Kidney tubule cell (primary cell): ENCODE results near the gene PYGB.
"Not testable (repeated sequence)": the region's sequence is repeated elsewhere in the genome, so short reads cannot be mapped to it uniquely, and the experiment has no call there.

ENCODE experiments used
- DNase-seq: peaks from one replicate; pipeline ENCODE4 v3.0.0-alpha.2; 2018; ENCODE audit warnings: low spot score

The PYGB gene

DNA sequence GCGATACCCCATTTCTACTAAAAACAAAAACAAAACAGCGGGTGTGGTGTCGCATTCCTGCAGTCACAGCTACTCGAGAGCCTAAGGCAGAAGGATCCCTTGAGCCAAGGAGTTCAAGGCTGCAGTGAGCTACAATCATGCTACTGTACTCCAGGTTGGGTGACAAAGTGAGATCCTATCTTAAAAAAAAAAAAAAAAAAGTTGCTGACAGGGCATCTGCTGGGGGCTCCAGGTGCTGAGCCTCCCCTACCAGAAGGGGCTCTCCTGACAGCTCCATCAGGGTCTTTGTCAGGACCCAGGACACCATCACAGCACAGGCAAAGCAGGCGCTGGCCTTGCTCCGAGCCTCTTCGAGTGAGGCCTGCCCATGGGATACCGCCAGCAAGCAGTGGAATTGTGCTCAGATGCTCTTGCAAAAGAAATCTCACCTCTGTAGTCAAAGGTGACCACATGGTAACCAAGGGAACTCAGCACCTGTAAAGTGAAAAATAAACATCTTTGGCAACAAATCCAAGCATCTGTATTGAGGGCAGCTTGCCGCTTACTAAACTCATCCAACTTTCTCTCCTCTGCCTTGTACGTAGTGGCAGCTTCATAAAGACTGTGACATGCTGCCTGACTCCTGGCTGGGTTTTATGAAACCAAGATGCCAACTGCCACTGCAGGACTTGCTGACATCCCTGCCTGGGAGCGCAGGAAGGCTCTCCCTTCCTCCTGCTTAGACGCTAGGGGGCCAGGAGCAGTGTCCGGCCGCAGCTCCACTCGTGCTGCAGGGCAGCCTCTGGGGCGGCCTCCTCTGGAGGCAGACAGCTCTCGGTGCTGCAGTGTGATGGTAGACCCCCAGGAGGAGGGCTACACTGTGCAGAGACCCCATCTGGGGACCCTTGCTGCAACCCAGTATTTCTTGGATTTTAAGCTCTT is 66.9 kb downstream of the PYGB start:
- DNase-seq: no peak

DNA sequence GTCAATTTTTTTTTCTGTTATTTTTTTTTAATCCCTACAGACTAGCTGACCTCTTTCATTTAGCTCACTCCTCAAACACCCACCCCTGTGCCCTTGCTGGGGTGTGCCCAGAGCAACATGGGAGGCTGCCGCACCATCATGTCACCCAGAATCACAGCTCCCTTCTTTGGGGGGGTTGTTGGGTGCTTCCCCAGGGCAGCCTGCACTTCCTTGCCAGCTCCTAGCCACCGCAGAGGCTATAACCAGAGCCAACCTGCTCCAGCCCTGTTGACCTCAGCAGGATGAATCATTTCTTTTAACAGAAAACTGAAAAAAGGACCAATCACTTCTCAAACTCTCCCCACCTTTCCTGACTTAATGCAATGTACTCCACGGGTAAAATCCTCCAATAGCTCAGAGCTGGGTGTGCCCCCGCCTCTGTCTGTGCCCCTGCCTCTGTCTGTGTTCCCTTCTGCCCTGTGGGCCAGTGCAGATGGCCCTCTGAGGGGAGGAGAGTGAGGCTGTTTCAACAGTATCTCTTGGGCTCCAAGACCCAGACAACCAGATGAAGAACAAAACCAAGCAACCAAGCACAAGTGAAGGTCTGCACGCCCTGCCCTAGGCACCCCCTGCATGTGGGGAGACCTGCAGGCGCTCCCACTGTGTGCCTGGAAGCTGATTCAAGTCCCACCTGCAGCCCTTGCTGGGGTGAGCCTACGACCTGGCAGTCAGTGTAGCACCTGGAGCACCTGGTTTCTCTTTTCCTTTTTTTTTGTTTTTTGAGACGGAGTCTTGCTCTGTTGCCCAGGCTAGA is 67.7 kb downstream of the PYGB start:
- DNase-seq: peak; percentile 82

DNA sequence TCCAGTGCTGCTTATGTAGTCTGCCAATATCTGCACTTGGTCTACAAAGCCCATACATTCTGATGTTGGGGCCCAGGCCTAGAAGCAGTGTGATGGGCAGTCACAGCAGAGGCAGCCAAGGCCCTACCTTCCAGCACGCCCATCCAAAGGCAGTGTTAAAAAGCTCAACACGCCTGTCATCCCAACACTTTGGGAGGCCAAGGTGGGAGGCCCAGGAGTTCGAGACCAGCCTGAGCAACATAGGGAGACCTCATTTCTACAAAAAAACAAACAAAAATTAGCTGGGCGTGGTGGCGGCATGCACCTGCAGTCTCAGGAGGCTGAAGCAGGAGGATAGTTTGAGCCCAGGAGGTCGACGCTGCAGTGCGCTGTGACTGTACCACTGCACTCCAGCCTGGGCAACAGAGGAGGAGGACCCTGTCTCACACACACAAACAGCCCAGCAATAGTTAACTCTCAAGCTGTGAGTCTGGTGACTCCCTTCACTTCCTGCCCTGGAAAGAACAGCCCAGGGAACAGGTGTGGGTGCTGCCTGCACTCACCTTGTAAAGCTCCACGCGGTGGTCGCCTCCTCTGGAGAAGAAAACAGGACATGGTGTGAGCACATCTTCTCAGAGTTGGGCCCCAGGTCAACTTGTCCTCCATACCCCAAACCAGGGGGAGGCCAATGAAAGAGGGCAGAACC is 68.8 kb downstream of the PYGB start:
- no peak for DNase-seq

DNA sequence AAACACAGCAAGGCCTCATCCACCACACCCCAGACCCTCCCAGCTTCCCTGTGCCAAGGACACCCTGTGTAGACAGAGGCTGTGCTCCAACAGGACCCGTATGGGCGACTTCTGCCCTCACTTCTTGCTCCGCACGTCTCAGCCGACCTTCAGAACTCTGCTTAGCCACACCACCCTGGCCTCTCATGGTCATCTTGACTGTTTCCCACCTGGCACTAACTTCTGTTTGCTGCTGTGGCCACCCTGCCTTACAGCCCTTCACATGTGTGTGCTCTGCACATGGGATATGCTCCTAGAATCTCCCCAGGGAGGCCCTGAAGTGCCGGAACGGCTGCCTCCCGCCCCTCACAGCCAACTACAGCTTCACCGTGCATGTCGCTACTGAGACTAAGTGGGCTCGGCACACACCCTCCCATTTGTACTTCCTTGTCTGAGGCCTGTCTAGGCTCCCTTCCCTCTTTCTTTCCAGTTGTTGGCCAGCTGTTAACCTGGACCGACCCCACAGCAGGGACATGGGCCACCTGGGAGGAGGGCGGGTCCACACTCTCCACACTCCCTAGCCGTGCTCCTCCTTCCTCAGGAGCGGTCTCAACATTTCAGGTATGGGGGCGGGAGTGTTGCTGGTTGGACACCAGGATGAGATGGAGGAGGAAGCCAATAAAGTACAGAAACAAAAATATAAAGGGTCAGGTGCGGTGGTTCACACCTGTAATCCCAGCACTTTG is 69.6 kb downstream of the PYGB start:
- no peak for DNase-seq

DNA sequence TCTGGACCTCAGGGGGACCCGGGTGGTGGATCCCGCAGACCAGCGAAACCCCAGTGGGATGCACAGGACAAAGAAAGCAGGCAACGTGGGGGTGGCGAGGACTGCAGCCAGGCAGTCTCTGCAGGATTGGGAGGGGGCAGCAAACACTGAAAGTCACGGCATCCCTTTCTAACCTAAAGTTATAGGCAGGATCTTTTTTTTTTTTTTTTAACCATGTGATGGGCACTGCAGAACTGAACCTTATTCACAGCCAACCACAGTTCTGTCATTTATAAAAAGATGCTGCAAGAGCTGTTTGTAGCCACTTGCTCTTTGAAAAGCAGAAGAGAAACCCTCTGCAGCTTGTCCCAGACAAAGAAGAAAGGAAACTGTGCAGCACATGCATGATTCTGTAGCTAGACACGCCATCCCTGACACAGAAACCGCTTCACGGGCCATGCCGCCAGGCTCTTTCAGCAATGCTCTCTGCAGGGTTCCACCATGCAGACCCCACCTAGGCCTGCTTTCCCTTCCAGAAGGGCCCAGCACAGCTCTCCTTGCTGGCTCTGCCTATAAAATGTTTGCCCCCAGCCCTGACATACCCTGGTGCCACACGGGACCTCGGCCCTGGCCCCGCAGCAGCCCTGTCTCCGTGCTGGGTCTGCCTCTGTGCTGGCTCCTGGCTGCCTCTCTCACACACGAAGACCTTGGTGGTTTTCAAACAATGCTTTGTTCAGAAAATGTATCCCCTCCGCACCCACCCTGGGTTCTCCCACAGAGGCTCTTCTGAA is 70.8 kb downstream of the PYGB start:
- no peak for DNase-seq

DNA sequence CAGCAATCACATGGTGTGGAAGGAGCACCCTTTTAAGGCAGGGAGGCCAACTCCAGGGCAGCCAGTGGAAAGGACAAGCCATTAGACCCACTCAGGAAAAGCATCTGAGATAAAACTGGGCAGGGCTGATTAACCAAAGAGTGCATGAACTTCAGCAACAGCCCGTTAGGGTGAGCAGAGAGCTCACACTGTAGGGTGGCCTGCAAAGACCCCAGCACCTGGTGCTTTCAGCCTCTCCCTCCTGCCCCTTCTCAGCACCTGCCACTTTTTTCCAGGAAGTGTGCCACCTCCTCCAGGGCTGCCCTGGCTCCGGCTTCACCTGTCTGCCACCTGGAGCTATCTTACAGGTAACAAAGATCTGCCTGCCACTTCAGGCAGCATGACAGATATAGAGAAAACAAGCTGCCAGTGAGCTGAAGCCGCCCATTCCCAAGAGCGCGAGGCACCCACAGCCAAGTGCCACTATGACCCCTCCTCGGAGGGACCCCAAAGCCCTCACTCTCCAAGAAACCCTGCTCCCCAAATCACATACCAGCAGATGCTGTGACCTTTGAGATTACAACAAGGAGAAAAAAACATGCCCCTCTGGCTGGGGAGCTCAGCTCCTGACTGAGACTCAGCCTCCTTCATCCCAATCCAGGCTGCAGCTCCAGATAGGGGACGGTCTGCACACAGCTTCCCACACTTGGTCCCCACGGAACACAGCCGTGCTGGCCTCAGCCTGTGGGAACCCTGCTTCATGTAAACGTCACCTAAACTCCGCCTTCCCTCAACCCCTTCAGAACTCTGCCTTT is 71.6 kb downstream of the PYGB start:
- DNase-seq: no peak

DNA sequence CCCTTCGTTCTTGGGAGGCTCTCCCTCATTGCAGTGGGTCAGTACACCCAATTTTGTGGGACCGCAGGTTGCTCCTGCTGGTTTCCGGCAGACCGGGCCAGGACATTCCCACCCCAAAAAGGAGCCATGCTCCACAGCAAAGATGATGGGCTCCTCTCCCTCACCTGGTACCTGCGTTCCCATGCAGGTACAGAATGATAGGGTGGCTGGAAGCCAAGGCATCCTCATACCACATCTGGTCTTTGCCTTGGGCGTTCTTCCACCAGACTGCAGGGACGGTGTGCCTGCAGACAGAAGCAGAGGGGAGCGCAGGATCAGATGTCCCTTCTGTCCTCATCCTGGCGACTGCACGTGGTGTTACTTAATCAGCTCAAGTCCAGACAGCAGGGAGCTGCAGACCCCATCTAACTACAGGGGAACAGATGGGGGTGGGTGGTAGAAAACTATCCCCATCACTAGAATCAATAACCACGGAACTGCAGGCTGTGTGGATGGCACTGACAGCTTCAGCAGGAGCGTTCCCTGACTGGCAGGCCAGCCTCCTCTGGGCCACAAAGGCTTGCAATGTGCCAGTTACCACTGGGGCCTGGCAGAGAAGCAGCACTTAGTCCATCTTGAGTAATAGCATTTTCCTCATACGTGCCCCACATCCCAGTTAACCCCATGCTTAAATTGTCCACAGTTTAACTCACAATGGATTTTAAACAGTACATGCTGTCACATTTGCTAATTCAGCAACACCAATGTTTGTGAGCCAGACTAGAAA is 72.3 kb downstream of the PYGB start:
- no peak for DNase-seq

DNA sequence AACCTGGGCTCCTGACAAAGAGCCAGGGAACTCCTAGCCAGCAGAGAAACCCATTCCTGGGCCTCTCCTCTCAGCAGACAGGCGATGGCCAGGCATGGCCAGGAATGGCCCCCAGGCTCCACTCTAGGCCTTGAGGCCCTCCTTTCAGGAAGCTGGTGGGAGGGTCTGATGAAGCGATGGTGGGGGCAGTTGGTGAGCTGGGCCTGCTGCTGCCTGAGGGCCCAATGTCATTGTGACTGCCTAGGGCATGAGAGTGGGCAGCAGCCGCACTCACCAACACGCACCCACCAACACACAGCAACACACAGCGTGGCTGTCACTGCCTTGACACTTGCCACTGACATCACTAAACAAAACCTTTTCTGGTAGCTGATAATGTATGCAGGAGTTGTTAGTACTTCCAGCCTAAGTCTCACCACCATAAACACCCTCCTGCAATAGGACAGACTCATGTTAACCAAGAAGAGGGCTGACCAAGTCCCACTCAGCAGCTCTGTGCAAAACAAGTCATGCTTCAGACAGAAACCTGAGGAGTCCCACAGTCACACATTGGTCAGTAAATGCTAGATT is 73.5 kb downstream of the PYGB start:
- no peak for DNase-seq

DNA sequence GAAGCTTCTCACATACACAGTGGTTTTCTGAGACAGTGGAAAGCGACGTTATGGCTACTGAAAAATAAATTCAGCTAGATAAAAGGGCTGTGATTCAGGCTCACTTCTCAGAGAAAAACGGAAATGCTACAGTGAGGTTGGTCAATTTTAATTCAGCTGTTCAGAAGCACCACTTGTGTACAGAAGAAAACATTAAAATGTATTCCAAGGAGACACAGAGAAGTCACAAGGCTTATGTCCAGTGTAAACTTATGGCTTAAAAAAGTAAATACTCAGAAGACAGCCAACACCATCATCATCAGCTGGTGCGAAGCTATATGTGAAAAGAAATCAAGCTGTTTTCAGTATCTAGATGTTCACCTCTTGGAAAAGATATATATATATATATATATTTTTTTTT is 74.1 kb downstream of the PYGB start:
- DNase-seq: no peak

DNA sequence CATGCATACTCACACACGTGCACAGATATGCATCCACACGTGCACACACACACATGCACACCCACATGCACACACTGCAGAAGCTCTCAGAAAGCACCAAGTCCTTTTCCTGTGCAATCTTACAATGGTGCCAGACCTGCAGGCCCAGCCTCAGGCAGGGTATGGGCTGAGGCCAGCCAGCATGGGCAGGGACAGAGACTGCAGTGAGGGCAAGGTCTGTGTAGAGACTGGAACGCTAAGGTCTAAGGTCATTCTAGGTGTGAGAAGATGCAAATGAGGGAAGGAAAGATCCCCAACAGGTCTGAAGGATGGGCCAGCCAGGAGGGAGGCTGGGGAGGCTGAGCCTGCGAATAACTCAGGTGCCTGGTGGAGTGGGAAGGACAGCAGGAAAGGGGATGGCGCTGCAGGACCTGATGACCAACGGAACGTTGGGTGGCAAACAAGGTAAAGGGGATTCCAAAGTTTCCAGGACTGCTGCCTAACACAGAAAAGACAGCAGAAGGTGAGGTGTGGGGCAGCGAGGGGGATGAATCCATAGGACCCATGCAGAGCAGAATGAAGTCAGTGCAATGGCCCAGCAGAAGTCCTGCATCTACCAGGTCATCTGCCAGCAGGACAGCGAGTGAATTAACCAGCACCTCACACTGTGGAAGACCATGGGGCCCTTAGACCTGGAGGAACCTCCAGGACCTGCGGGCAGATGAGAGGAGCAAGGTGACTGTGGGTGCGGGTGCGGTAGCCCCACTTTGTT is 75.8 kb downstream of the PYGB start:
- DNase-seq: no peak

DNA sequence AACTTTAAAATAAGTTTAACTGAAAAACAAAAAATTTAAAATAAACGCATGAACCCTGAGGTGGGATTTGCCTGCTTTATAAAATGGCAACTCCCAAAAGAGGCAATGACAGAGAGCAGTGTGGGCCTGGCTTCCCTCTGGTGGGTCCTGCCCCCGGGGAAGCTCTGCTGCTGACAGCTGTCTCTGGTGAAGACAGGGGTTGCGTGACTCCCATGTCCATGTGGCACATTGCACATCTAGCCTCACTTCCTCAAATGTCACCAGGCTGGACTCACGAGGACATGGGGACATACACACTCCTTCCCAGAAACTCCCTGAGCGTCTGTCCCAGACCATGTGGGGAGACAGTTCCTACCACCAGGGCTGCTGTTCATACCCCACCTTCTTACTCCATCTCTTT is 76.5 kb downstream of the PYGB start:
- DNase-seq: no peak

DNA sequence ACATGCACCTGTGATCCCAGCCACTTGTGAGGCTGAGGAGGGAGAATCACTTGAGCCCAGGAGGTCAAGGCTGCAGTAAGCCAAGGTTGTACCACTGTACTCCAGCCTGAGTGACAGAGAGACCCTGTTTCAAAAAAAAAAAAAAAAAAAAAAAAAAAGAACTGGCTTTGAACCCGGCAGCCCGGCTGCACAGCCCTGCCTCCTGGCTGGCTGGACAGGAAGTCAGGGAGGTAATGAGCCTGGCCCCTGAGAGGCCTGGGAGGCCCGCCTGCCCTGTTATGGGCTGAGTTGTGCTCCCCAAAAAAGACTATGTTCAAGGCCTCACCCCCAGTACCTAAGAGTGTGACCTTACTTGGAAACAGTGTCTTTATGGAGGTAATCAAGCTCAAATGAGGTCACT is 77.2 kb downstream of the PYGB start:
- DNase-seq: no peak

DNA sequence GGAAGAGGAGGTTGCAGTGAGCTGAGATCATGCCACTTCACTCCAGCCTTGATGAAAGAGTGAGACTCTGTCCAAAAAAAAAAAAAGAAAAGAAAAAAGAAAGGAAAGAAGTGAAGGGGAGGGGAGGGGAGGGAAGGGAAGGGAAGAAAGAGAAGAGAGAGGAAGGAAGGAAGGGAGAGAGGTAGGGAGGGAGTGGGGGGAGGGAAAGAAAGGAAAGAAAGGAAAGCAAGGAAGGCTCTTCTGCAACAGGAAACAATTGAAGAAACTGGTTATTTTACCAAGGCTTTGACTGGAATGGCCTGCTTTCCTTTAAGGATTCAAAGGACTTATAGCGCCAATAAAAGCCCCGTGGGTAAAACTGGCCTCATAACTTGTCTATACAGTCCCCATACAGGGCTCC is 78.1 kb downstream of the PYGB start:
- no peak for DNase-seq

DNA sequence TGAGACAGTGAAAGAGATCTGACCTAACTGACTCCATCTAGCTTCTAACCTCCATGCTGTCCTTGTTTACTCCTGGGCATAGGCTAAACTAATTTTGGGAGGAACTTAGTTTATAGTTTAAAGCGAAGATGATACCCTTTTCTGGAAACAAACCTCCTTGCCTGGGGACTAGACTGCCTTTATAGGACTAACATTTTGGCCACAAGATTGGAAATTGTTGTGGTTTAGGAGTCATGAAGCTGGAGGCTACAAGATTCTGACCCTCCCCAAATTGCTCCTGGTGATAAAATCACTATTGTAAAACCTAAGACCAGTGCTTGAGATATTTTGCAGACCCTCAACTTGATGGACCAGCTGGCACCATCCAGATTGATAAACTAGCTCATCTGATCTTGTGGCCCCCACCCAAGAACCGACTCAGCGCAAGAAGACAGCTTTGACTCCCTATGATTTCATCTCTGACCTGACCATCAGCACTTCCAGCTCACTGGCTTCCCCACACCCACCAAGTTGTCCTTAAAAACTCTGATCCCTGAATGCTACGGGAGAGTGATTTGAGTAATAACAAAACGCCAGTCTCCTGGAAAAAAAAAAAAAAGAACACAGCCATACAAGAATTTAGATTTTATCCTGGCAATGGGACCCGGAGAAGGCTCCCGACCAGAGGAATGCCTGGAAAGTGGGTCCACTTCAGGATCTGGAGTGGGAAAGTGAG is 79.8 kb downstream of the PYGB start:
- peak; percentile 57 for DNase-seq

DNA sequence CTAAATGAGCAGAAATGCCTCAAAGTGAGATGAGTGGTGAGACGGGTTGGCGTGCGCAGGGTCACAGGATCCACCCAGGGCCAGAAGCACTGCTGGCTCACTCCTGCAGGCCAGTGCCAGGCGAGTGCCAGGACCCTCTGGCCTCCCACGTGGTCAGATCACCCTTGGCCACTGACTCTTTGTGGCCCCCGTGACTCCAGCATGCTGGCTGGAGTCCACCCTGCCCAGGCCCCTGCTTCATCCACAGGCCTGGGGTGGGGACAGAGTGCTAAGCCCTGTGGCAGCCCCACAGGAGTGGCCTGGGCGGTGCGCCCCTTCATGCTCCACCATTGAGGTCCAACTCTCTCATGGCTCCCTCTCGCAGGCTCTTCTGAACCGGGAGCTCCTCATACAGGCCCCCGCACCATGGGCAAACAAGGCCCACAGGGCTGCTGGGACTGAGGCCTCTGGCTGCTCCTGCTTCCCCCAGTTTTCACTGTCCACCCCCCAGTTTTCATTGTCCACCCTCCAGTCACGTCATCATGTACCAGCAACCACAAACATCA is 81.1 kb downstream of the PYGB start:
- DNase-seq: no peak

DNA sequence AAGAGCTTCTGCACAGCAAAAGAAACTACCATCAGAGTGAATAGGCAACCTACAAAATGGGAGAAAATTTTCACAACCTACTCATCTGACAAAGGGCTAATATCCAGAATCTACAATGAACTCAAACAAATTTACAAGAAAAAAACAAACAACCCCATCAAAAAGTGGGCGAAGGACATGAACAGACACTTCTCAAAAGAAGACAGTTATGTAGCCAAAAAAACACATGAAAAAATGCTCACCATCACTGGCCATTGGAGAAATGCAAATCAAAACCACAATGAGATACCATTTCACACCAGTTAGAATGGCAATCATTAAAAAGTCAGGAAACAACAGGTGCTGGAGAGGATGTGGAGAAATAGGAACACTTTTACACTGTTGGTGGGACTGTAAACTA is 87.1 kb downstream of the PYGB start:
- DNase-seq: not testable (repeated sequence)

DNA sequence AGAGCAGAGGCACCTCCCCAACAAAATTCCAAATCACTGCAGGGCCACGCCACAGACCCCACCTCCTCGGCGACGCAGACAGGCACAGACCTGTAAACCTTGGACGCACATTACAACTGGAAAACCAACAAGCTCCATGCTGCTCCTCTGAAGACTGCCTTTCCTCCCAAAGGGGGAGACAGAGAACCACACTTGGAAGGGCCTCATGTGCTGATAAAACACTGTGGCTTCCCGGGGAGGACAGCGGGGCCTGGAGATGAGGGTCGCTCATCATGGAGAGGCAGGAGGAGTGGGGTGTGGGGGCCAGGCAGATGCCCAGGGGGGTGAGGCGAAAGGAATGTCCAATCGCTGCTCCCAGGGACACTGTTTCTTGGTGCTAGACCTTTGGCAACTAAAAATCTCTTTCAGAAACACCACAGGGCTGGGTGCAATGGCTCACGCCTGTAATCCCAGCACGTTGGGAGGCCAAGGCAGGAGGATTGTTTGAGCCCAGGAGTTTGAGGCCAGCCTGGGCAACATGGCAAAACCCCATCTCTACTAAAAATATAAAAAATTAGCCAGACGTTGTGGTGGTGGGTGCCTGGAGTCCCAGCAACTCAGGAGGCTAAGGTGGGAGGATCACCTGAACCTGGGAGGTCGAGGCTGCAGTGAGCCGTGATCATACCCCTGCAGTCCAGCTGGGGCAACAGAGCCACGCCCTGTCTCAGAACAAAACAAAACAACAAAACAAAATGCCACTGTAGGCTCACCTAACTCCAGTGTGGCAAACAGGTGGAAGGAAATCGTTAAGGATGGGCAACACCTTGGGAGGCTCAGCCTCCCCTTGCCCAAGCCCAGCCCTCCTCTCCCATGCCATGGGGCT is 88.9 kb downstream of the PYGB start:
- DNase-seq: peak; percentile 29
